IMR-90 (cell line): ENCODE data around the gene SBF2. TPM values are rescaled to one million over a fixed set of nuclear protein-coding genes. Genes with fewer than 3 reads are reported as not detected.
A peak's percentile ranks its signal among the peaks of the same experiment; 100 is the strongest.

Experiments used
- ATAC-seq: fragments of 200-7000 bp; cut with Tn5 transposase; 2 replicates; pipeline ENCODE4 v1.9.1; 2020; ENCODE audit warnings: low read depth, mild to moderate bottlenecking, moderate library complexity
- BruUV-seq: library from RNA; stranded (reverse); fragments of 400-500 nt; replicated peaks from 2 replicates; lab custom pipeline; 2021; lab: Mats Ljungman, UMichigan
- CTCF ChIA-PET: fragments of 300-600 bp; formaldehyde crosslinking; extraction: SDS; loops from one replicate; lab custom pipeline; 2021; ENCODE audit warnings: antibody characterized with exemption; lab: Yijun Ruan, JAX
- POLR2A ChIA-PET: fragments of 300-600 bp; sonication (Branson Sonifier 250); formaldehyde crosslinking; loops from one replicate; lab custom pipeline; 2022; ENCODE audit warnings: antibody characterized with exemption; ENCODE audit not compliant: unreplicated experiment; lab: Charles Lee
- DNase-seq: peaks from one replicate; pipeline ENCODE4 v3.0.0; 2013
- H2AFZ ChIP-seq: replicated peaks from 2 replicates; pipeline ENCODE3; 2013; ENCODE audit warnings: low read length, mild to moderate bottlenecking; ENCODE audit not compliant: poor library complexity
- H2AK5ac ChIP-seq: 2 replicates; pipeline ENCODE4 v1.6.1; 2013; ENCODE audit warnings: low read depth, low read length, inconsistent platforms
- H2AK9ac ChIP-seq: replicated peaks from 2 replicates; pipeline ENCODE3; 2013; ENCODE audit warnings: mild to moderate bottlenecking, low read depth, low read length, moderate library complexity; ENCODE audit not compliant: poor library complexity
- H2BK120ac ChIP-seq: 2 replicates; pipeline ENCODE4 v1.6.1; 2013; ENCODE audit warnings: low read depth, low read length, inconsistent platforms
- H2BK15ac ChIP-seq: 3 replicates; pipeline ENCODE4 v1.6.1; 2013; ENCODE audit warnings: low read depth, low read length, inconsistent platforms
- H2BK20ac ChIP-seq: 2 replicates; pipeline ENCODE4 v1.6.1; 2013; ENCODE audit warnings: low read depth, mild to moderate bottlenecking, inconsistent platforms, low read length, moderate library complexity
- H2BK5ac ChIP-seq: 2 replicates; pipeline ENCODE4 v1.6.1; 2013; ENCODE audit warnings: mild to moderate bottlenecking, low read depth, low read length, inconsistent platforms; ENCODE audit not compliant: poor library complexity, severe bottlenecking
- H3K14ac ChIP-seq: replicated peaks from 2 replicates; pipeline ENCODE4 v1.6.1; 2013; ENCODE audit warnings: low read depth, low read length, inconsistent platforms
- H3K18ac ChIP-seq: 2 replicates; pipeline ENCODE4 v1.6.1; 2013; ENCODE audit warnings: low read depth, low read length, control low read depth
- H3K23ac ChIP-seq: 2 replicates; pipeline ENCODE4 v1.6.1; 2013; ENCODE audit warnings: low read depth, low read length, inconsistent platforms
- H3K27ac ChIP-seq: 2 replicates; pipeline ENCODE4 v1.5.1; 2013; ENCODE audit warnings: mild to moderate bottlenecking, control low read depth, low read length; ENCODE audit not compliant: insufficient read depth
- H3K27me3 ChIP-seq: 2 replicates; pipeline ENCODE4 v1.6.1; 2013; ENCODE audit warnings: low read length; ENCODE audit not compliant: control insufficient read depth, insufficient read depth
- H3K36me3 ChIP-seq: 2 replicates; pipeline ENCODE4 v1.6.1; 2013; ENCODE audit warnings: low read length, mixed read lengths; ENCODE audit not compliant: control insufficient read depth, insufficient read depth
- H3K4ac ChIP-seq: 2 replicates; pipeline ENCODE4 v1.6.1; 2013; ENCODE audit warnings: low read depth, low read length, inconsistent platforms
- H3K4me1 ChIP-seq: 2 replicates; pipeline ENCODE4 v1.6.1; 2013; ENCODE audit warnings: low read length, mixed read lengths; ENCODE audit not compliant: control insufficient read depth, insufficient read depth
- H3K4me2 ChIP-seq: 2 replicates; pipeline ENCODE4 v1.6.1; 2013; ENCODE audit warnings: low read depth, mild to moderate bottlenecking, control low read depth, low read length, moderate library complexity
- H3K4me3 ChIP-seq: 2 replicates; pipeline ENCODE4 v1.5.1; 2013; ENCODE audit warnings: low read depth, mild to moderate bottlenecking, control low read depth, low read length, moderate library complexity; ENCODE audit not compliant: insufficient read depth
- H3K56ac ChIP-seq: 2 replicates; pipeline ENCODE4 v1.6.1; 2013; ENCODE audit warnings: low read length, inconsistent platforms; ENCODE audit not compliant: insufficient read depth; ENCODE audit errors: extremely low read depth
- H3K79me1 ChIP-seq, 2 experiments: 2 replicates each; pipeline ENCODE4 v1.6.1; 2013; ENCODE audit warnings: low read length in 2 of 2, inconsistent platforms in 1 of 2, low read depth in 1 of 2
- H3K9ac ChIP-seq: 2 replicates; pipeline ENCODE4 v1.6.1; 2013; ENCODE audit warnings: low read depth, low read length, control low read depth
- H3K9me1 ChIP-seq: 2 replicates; pipeline ENCODE4 v1.6.1; 2013; ENCODE audit warnings: low read length, inconsistent platforms; ENCODE audit not compliant: insufficient read depth
- H3K9me3 ChIP-seq: 2 replicates; pipeline ENCODE4 v1.6.1; 2013; ENCODE audit warnings: low read length; ENCODE audit not compliant: control insufficient read depth, insufficient read depth
- H4K20me1 ChIP-seq: 2 replicates; pipeline ENCODE4 v1.6.1; 2013; ENCODE audit warnings: low read length, inconsistent platforms; ENCODE audit not compliant: insufficient read depth
- H4K5ac ChIP-seq: 2 replicates; pipeline ENCODE4 v1.6.1; 2013; ENCODE audit warnings: mild to moderate bottlenecking, low read depth, low read length, control low read depth
- H4K8ac ChIP-seq, 2 experiments: 2 replicates each; pipeline ENCODE4 v1.6.1; 2013; ENCODE audit warnings: low read depth in 2 of 2, low read length in 2 of 2, control low read depth in 1 of 2, inconsistent platforms in 1 of 2
- H4K91ac ChIP-seq: 2 replicates; pipeline ENCODE4 v1.6.1; 2013; ENCODE audit warnings: low read depth, low read length, inconsistent platforms; ENCODE audit not compliant: insufficient read depth
- BHLHE40 ChIP-seq: fragments of 150-350 bp; IDR thresholded peaks from 2 replicates; pipeline ENCODE4 v1.6.1; 2016; ENCODE audit warnings: mild to moderate bottlenecking, low read depth, low read length
- MAFK ChIP-seq: IDR thresholded peaks from 2 replicates; pipeline ENCODE4 v1.6.1; 2012; ENCODE audit warnings: low read depth, low read length, improper control_type of control experiment
- WGBS, 2 experiments: methylation state at CpG; one replicate each; pipeline versions ENCODE4 v1.1.5 to v1.1.7; 2013; ENCODE audit warnings: missing lambda C conversion rate in 2 of 2; ENCODE audit not compliant: insufficient read length in 1 of 2; ENCODE audit errors: extremely low coverage in 2 of 2; 5-methylcytosine and 5-hydroxymethylcytosine counted together
- dilution Hi-C: fragments of 300-500 bp; cut with HindIII; formaldehyde crosslinking; loops from one replicate; pipeline ENCODE4 v1.14.3; 2018; ENCODE audit warnings: low sequenced_read_pairs; ENCODE audit not compliant: unreplicated experiment
- in situ Hi-C: fragments of 300-500 bp; cut with MboI; formaldehyde crosslinking; loops from 3 replicates; pipeline ENCODE4 v1.14.3; 2019; ENCODE audit warnings: low sequenced_read_pairs, inconsistent platforms, mixed read lengths
- intact Hi-C: fragments of 100-400 bp; cut with micrococcal nuclease; formaldehyde crosslinking; loops from 2 replicates; pipeline ENCODE4 v1.10.0; 2022
- polyA plus RNA-seq, 3 experiments: library from polyadenylated mRNA; depleted of rRNA; stranded (reverse); fragments of >200 nt; gene quantifications; 2 replicates each; pipeline ENCODE4 v1.2.3, GENCODE V29; 2012; ENCODE audit warnings: low replicate concordance in 1 of 3
- total RNA-seq: library from RNA; depleted of rRNA; stranded (reverse); fragments of >200 nt; gene quantifications from 2 replicates; pipeline ENCODE4 v1.2.3, GENCODE V29; 2012

The SBF2 gene
- total and polyA plus RNA-seq, 2 of the 4 experiments (the other 2 are of a cell fraction), result 23.8 to 51.8 TPM

GRCh38 chr11:10329935-10330334 lies 35.9 kb upstream of the SBF2 start:
- ChIA-PET CTCF (no interaction called here), POLR2A (no interaction called here)
- Histone ChIP-seq H3K9me3 (no peaks in the 10 kb centered on the region), H3K4ac (peak overlapping the region; percentile 55), H2BK120ac (peak overlapping the region; percentile 78), H3K14ac (peak overlapping the region; percentile 38), H2AK9ac (no peak overlapping the region), H4K91ac (peak overlapping the region; percentile 57; the same call in 1 of the 2 replicates), H3K4me2 (no peak overlapping the region), H3K18ac (peak overlapping the region; percentile 83; the same call in 1 of the 2 replicates), H4K5ac (peak overlapping the region; percentile 37; the same call in 1 of the 2 replicates), H4K8ac (peak overlapping the region; percentile 10 to 44; a peak in 2 of 4 replicates), H2AFZ (no peak overlapping the region), H3K56ac (0 out of 2 replicates have a peak overlapping the region, but pooled peaks have one; percentile 6), H3K4me3 (no peak overlapping the region), H2BK5ac (peak overlapping the region; percentile 75), H3K36me3 (no peaks in the 10 kb centered on the region), H2BK15ac (peak overlapping the region; percentile 67; the same call in 1 of the 3 replicates), H3K27me3 (no peaks in the 10 kb centered on the region), H3K27ac (peak overlapping the region; percentile 66), H3K9ac (no peak overlapping the region), H3K23ac (peak overlapping the region; percentile 33; the same call in 1 of the 2 replicates), H2AK5ac (peak overlapping the region; percentile 80), H3K4me1 (peaks cover 33% of the 10 kb centered on the region), H3K79me1 (peaks cover 0 to 8% of the 10 kb centered on the region in 2 experiments; a peak in 2 of 4 replicates), H4K20me1 (no peaks in the 10 kb centered on the region), H2BK20ac (peak overlapping the region; percentile 84), H3K9me1 (peaks cover 30% of the 10 kb centered on the region)
- DNase-seq, result peak; percentile 96
- dilution Hi-C loops, result no loop called here
- no CpG with 5 or more reads among the region's 2 CpGs for WGBS, 2 experiments
- no peak for TF ChIP-seq BHLHE40
- peak; percentile 26; the same call in 1 of the 2 replicates for TF ChIP-seq MAFK
- no TSS peak for BruUV-seq
- in situ Hi-C loops, result no loop called here
- ATAC-seq, result peak; percentile 27
- intact Hi-C loops, result loop anchor here (5.0 to 10.0 kb wide), 2 partner anchors 37 to 195 kb away; no protein-coding TSS in a partner anchor
